Smooth muscle cell (in vitro differentiated cells): ENCODE data around the gene FIBCD1. TPM values are rescaled to one million over a fixed set of nuclear protein-coding genes. Genes with fewer than 3 reads are reported as not detected.

Source experiments
- DNase-seq: peaks from one replicate; lab custom pipeline; 2025; ENCODE audit not compliant: unreplicated experiment; lab: John Stamatoyannopoulos, UW
- H2AFZ ChIP-seq: fragments of 200-600 bp; sonication (generic); 2 replicates; pipeline ENCODE4 v1.6.0; 2016; ENCODE audit warnings: antibody characterized with exemption, low read depth, mild to moderate bottlenecking
- H3F3A ChIP-seq: fragments of 200-600 bp; sonication (generic); 2 replicates; pipeline ENCODE4 v1.6.0; 2017; ENCODE audit warnings: antibody characterized with exemption, low read depth
- H3K27ac ChIP-seq: fragments of 200-600 bp; sonication (generic); 2 replicates; pipeline ENCODE4 v1.5.1; 2016; ENCODE audit warnings: low read depth, mild to moderate bottlenecking
- H3K27me3 ChIP-seq: fragments of 200-600 bp; sonication (generic); 2 replicates; pipeline ENCODE4 v1.6.1; 2016; ENCODE audit warnings: low read depth, mild to moderate bottlenecking
- H3K36me3 ChIP-seq: fragments of 200-600 bp; sonication (generic); 2 replicates; pipeline ENCODE4 v1.5.1; 2016; ENCODE audit warnings: low read depth
- H3K4me1 ChIP-seq: fragments of 200-600 bp; sonication (generic); 2 replicates; pipeline ENCODE4 v1.5.1; 2016; ENCODE audit warnings: low read depth
- H3K4me2 ChIP-seq: fragments of 200-600 bp; sonication (generic); 2 replicates; pipeline ENCODE4 v1.6.0; 2016; ENCODE audit warnings: mild to moderate bottlenecking
- H3K4me3 ChIP-seq: fragments of 200-600 bp; sonication (generic); 2 replicates; pipeline ENCODE4 v1.5.1; 2016; ENCODE audit warnings: mild to moderate bottlenecking
- H3K79me2 ChIP-seq: fragments of 200-600 bp; sonication (generic); 2 replicates; pipeline ENCODE4 v1.6.0; 2016; ENCODE audit warnings: low read depth, mild to moderate bottlenecking
- H3K9ac ChIP-seq: fragments of 200-600 bp; sonication (generic); 2 replicates; pipeline ENCODE4 v1.6.0; 2016; ENCODE audit warnings: low read depth
- H3K9me3 ChIP-seq: fragments of 200-600 bp; sonication (generic); replicated peaks from 2 replicates; pipeline ENCODE4 v1.5.1; 2016; ENCODE audit warnings: low read depth
- H4K20me1 ChIP-seq: fragments of 200-600 bp; sonication (generic); 2 replicates; pipeline ENCODE4 v1.6.0; 2016; ENCODE audit warnings: low read depth
- CTCF ChIP-seq: fragments of 200-600 bp; sonication (generic); IDR thresholded peaks from 2 replicates; pipeline ENCODE4 v1.5.1; 2017; ENCODE audit warnings: borderline replicate concordance, mild to moderate bottlenecking, antibody characterized with exemption; ENCODE audit not compliant: insufficient read depth, poor library complexity, severe bottlenecking
- WGBS: methylation state at CpG from one replicate; pipeline ENCODE4 v1.1.7; 2016; ENCODE audit warnings: low lambda C conversion rate; 5-methylcytosine and 5-hydroxymethylcytosine counted together
- polyA plus RNA-seq: library from polyadenylated mRNA; unstranded; fragments of >200 nt; fragmentation: Nextera tagmentation; extraction: Ambion mirVana; gene quantifications from 2 replicates; pipeline ENCODE4 v1.2.1, GENCODE V29; 2016
- total RNA-seq: library from RNA; depleted of rRNA; stranded (reverse); fragments of >200 nt; gene quantifications from 2 replicates; pipeline ENCODE4 v1.2.3, GENCODE V29; 2014

The FIBCD1 gene
- total and polyA plus RNA-seq, 2 experiments from 2014 or later, result 1.8 to 4.7 TPM

DNA sequence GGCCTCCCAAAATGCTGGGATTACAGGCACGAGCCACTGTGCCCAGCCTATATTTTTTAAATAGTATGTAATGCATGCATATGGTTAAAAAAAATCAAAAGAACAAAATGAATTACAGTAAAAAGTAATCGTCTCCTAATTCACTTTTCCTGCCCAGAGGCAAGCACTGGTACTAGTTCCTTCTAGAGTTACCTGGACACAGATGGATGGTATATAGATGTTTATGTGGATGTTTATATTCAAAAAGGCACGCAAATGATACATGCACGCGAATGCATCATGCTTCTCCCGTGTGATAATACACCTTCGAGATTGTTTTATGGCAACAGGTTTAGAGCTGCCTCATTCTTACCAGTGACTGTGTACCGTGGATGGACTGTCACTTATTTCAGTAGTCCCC is 82.6 kb downstream of the FIBCD1 start:
- no peak for DNase-seq
- Histone ChIP-seq H3K4me1 (peaks cover 14% of the 10 kb centered on the region), H3K36me3 (peaks cover 12% of the 10 kb centered on the region), H3K9ac (no peak overlapping the region), H3K4me2 (no peak overlapping the region), H3K27me3 (no peaks in the 10 kb centered on the region), H3K4me3 (no peak overlapping the region), H3K79me2 (peaks cover 65% of the 10 kb centered on the region), H3F3A (peaks cover 25% of the 10 kb centered on the region), H2AFZ (no peak overlapping the region), H4K20me1 (peaks cover 84% of the 10 kb centered on the region), H3K9me3 (no peaks in the 10 kb centered on the region), H3K27ac (peak overlapping the region; percentile 95)
- WGBS, result 95% methylated on average over 8 of the region's 8 CpGs
- no peak for TF ChIP-seq CTCF

DNA sequence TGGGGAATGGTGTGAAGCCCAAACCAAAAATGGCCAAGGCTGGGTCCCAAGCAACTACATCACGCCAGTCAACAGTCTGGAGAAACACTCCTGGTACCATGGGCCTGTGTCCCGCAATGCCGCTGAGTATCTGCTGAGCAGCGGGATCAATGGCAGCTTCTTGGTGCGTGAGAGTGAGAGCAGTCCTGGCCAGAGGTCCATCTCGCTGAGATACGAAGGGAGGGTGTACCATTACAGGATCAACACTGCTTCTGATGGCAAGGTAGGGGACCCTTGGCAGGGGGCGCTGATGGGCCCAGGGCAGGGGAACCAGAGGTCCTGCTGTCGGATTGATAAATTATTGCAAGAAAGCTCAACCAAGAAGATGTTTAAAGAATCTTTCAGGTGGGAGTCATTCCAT is 84.2 kb downstream of the FIBCD1 start:
- peaks cover 17% of the 10 kb centered on the region for H3F3A ChIP-seq
- H3K36me3 ChIP-seq, result peaks cover 12% of the 10 kb centered on the region
- no peak overlapping the region for H3K27ac ChIP-seq
- H4K20me1 ChIP-seq, result peaks cover 85% of the 10 kb centered on the region
- no peaks in the 10 kb centered on the region for H3K27me3 ChIP-seq
- H2AFZ ChIP-seq, result no peak overlapping the region
- H3K79me2 ChIP-seq, result peaks cover 78% of the 10 kb centered on the region
- no peak for DNase-seq
- H3K4me1 ChIP-seq, result peaks cover 6% of the 10 kb centered on the region
- no peaks in the 10 kb centered on the region for H3K9me3 ChIP-seq
- H3K4me3 ChIP-seq, result no peak overlapping the region
- 94% methylated on average over 9 of the region's 9 CpGs for WGBS
- H3K9ac ChIP-seq, result no peak overlapping the region
- no peak overlapping the region for H3K4me2 ChIP-seq
- TF ChIP-seq CTCF, result no peak

- Histone ChIP-seq H3K9ac (no peak overlapping the region), H3K79me2 (peaks cover 83% of the 10 kb centered on the region), H3K27ac (no peak overlapping the region), H3K4me3 (no peak overlapping the region), H2AFZ (no peak overlapping the region), H3K36me3 (peaks cover 12% of the 10 kb centered on the region), H4K20me1 (peaks cover 88% of the 10 kb centered on the region), H3K27me3 (no peaks in the 10 kb centered on the region), H3K4me1 (peaks cover 6% of the 10 kb centered on the region), H3F3A (peaks cover 21% of the 10 kb centered on the region), H3K4me2 (no peak overlapping the region), H3K9me3 (no peaks in the 10 kb centered on the region)
- no peak for DNase-seq
- 63% methylated on average over 8 of the region's 8 CpGs for WGBS
- TF ChIP-seq CTCF, result no peak
Observed at GRCh38 chr9:130854092-130854491, 85.0 kb downstream of the FIBCD1 start.

- Histone ChIP-seq H3K79me2 (peaks cover 87% of the 10 kb centered on the region), H3K4me1 (peaks cover 4% of the 10 kb centered on the region), H3K4me2 (no peak overlapping the region), H3K9ac (no peak overlapping the region), H4K20me1 (peaks cover 84% of the 10 kb centered on the region), H3K27ac (no peak overlapping the region), H2AFZ (no peak overlapping the region), H3K9me3 (no peaks in the 10 kb centered on the region), H3K27me3 (no peaks in the 10 kb centered on the region), H3K4me3 (no peak overlapping the region), H3F3A (peaks cover 21% of the 10 kb centered on the region), H3K36me3 (peaks cover 12% of the 10 kb centered on the region)
- 90% methylated on average over 7 of the region's 7 CpGs for WGBS
- no peak for TF ChIP-seq CTCF
- no peak for DNase-seq
Observed at GRCh38 chr9:130852801-130853200, 86.2 kb downstream of the FIBCD1 start.
